OCI-LY7 (cell line): Measurements from ENCODE around the gene ZFP36. TPM values are rescaled to one million over a fixed set of nuclear protein-coding genes. Genes with fewer than 3 reads are reported as not detected.

Source experiments
- BruUV-seq: library from RNA; stranded (reverse); fragments of 400-500 nt; replicated peaks from 2 replicates; lab custom pipeline; 2021; lab: Mats Ljungman, UMichigan
- CTCF ChIA-PET: fragments of 300-600 bp; sonication (Branson Sonifier 250); formaldehyde crosslinking; loops from one replicate; lab custom pipeline; 2022; ENCODE audit warnings: antibody characterized with exemption; ENCODE audit not compliant: unreplicated experiment; lab: Charles Lee
- POLR2A ChIA-PET: fragments of 300-600 bp; sonication (Branson Sonifier 250); formaldehyde crosslinking; loops from one replicate; lab custom pipeline; 2022; ENCODE audit warnings: antibody characterized with exemption; lab: Charles Lee
- DNase-seq: peaks from one replicate; pipeline ENCODE4 v3.0.0-alpha.2; 2015; ENCODE audit warnings: low spot score
- H2AFZ ChIP-seq: fragments of 200-600 bp; sonication (generic), shearing (Covaris generic); 2 replicates; pipeline ENCODE4 v1.6.1; 2014; ENCODE audit warnings: mild to moderate bottlenecking, antibody characterized with exemption, low read length, moderate library complexity
- H3K27ac ChIP-seq: fragments of 200-600 bp; sonication (generic); 2 replicates; pipeline ENCODE4 v1.5.1; 2014; ENCODE audit warnings: mixed run types, low read depth, mild to moderate bottlenecking, moderate library complexity, low read length, inconsistent platforms; ENCODE audit not compliant: poor library complexity, severe bottlenecking
- H3K36me3 ChIP-seq: fragments of 200-600 bp; sonication (generic); 2 replicates; pipeline ENCODE4 v1.6.1; 2014; ENCODE audit warnings: mild to moderate bottlenecking, antibody characterized with exemption, low read length, moderate library complexity, mixed read lengths; ENCODE audit not compliant: insufficient read depth
- H3K4me1 ChIP-seq: fragments of 200-600 bp; sonication (generic); 2 replicates; pipeline ENCODE4 v1.5.1; 2014; ENCODE audit warnings: mild to moderate bottlenecking, low read length; ENCODE audit not compliant: insufficient read depth, poor library complexity, severe bottlenecking
- H3K4me2 ChIP-seq: fragments of 200-600 bp; sonication (generic); 2 replicates; pipeline ENCODE4 v1.6.1; 2014; ENCODE audit warnings: mild to moderate bottlenecking, low read length
- H3K4me3 ChIP-seq: fragments of 200-600 bp; sonication (generic); 2 replicates; pipeline ENCODE4 v1.5.1; 2014; ENCODE audit warnings: mild to moderate bottlenecking, low read depth, low read length; ENCODE audit not compliant: poor library complexity, severe bottlenecking
- H3K79me2 ChIP-seq: fragments of 200-600 bp; sonication (generic); 2 replicates; pipeline ENCODE4 v1.6.1; 2016; ENCODE audit warnings: low read depth, mild to moderate bottlenecking, low read length, moderate library complexity, mixed read lengths; ENCODE audit not compliant: insufficient read depth
- H3K9me2 ChIP-seq: fragments of 200-600 bp; sonication (generic); 2 replicates; pipeline ENCODE4 v1.6.1; 2016; ENCODE audit warnings: mild to moderate bottlenecking, low read length, mixed read lengths; ENCODE audit not compliant: insufficient read depth
- H3K9me3 ChIP-seq: fragments of 200-600 bp; sonication (generic); 2 replicates; pipeline ENCODE4 v1.6.1; 2014; ENCODE audit warnings: mild to moderate bottlenecking, mixed run types, low read length, mixed read lengths
- H4K20me1 ChIP-seq: fragments of 200-600 bp; sonication (generic); 2 replicates; pipeline ENCODE4 v1.6.1; 2014; ENCODE audit warnings: mild to moderate bottlenecking, antibody characterized with exemption, low read length, moderate library complexity, mixed read lengths; ENCODE audit not compliant: insufficient read depth
- CTCF ChIP-seq: fragments of 200-600 bp; sonication (generic); conservative IDR thresholded peaks from 2 replicates; pipeline ENCODE4 v1.5.1; 2014; ENCODE audit warnings: mild to moderate bottlenecking, antibody characterized with exemption, low read length, moderate library complexity, mixed read lengths
- EZH2phosphoT487 ChIP-seq: fragments of 200-600 bp; sonication (generic); IDR thresholded peaks from 2 replicates; pipeline ENCODE4 v1.6.1; 2018; ENCODE audit warnings: low read depth, borderline replicate concordance, mild to moderate bottlenecking, mixed run types, antibody characterized with exemption, low read length, moderate library complexity, mixed read lengths
- intact Hi-C: fragments of 100-400 bp; cut with micrococcal nuclease; formaldehyde crosslinking; loops from one replicate; pipeline ENCODE4 v1.10.0; 2022; ENCODE audit not compliant: unreplicated experiment
- total RNA-seq, 2 experiments: library from RNA; depleted of rRNA in 1 of 2; stranded (reverse); fragments of >200 nt in 1 of 2; shearing (Covaris generic) in 1 of 2; gene quantifications; 2 replicates each; pipeline ENCODE4 v1.2.3, GENCODE V29; 2014 to 2022

The ZFP36 gene
- total RNA-seq, 2 experiments from 2014 or later = 21.8 to 55.9 TPM

DNA sequence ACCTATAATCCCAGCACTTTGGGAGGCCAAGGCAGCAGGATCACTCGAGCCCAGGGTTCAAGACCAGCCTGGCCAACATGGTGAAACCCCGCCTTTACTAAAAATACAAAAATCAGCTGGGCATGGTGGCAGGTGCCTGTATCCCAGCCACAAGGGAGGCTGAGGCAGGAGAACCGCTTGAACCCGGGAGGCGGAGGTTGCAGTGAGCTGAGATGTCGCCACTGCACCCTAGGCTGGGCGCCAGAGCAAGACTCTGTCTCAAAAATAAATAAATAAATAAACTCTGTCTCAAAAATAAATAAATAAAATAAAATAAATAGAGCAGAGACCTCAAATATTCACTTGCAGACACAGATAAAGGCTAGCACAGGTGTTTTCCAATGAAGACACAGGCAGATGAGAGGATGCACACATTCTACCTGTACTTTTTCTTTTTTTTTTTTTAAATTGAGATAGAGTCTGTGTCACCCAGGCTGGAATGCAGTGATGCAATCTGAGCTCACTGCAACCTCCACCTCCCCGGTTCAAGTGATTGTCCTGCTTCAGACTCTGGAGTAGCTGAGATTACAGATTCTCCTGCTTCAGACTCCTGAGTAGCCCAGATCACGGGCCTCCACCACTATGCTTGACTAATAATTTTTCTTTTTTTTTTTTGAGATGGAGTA is 31.8 kb downstream of the ZFP36 start:
- ChIA-PET POLR2A (interaction anchor here (0.7 to 1.0 kb wide), 2 partner anchors 37 to 42 kb away, joined by 4 to 5 read pairs; partner anchors contain the start of gene TIMM50), CTCF (no interaction called here)
- Histone ChIP-seq H2AFZ (no peak overlapping the region), H3K4me3 (no peak overlapping the region), H3K79me2 (peaks cover 30% of the 10 kb centered on the region), H3K27ac (no peak overlapping the region), H3K9me3 (no peaks in the 10 kb centered on the region), H3K4me2 (no peak overlapping the region), H3K36me3 (peaks cover 23% of the 10 kb centered on the region), H3K9me2 (no peaks in the 10 kb centered on the region), H3K4me1 (peaks cover 65% of the 10 kb centered on the region), H4K20me1 (peaks cover 14% of the 10 kb centered on the region)
- BruUV-seq = no TSS peak
- intact Hi-C loops = no loop called here
- TF ChIP-seq EZH2phosphoT487 (no peak), CTCF (no peak)
- no peak for DNase-seq

GRCh38 chr19:39444598-39445195 is 38.0 kb downstream of the ZFP36 start:
- TF ChIP-seq CTCF = no peak
- ChIA-PET POLR2A (interaction anchor here (0.6 to 4.0 kb wide), 5 partner anchors 9 to 1126 kb away, joined by 3 to 15 read pairs (median 4); partner anchors contain the start of genes MED29, PAF1 and RPS16), CTCF (no interaction called here)
- Histone ChIP-seq H2AFZ (peak overlapping the region; percentile 23; the same call in 1 of the 2 replicates), H4K20me1 (0 out of 2 replicates have a peak, but pooled peaks cover 7% of the 10 kb centered on the region), H3K79me2 (peaks cover 52% of the 10 kb centered on the region), H3K4me3 (peak overlapping the region; percentile 92), H3K9me3 (no peaks in the 10 kb centered on the region), H3K9me2 (no peaks in the 10 kb centered on the region), H3K27ac (peak overlapping the region; percentile 86), H3K4me1 (peaks cover 56% of the 10 kb centered on the region), H3K4me2 (peak overlapping the region; percentile 92), H3K36me3 (peaks cover 26% of the 10 kb centered on the region)
- BruUV-seq = TSS peak; percentile 100
- intact Hi-C loops = loop anchor here (1.0 kb wide), 1 partner anchor 36 kb away; the partner anchor contains the start of gene TIMM50
- no peak for DNase-seq
